KG1 (cell line): ENCODE results near the gene ADM2.
"Not testable (repeated sequence)": the region's sequence is repeated elsewhere in the genome, so short reads cannot be mapped to it uniquely, and the experiment has no call there.

Source experiments
- DNase-seq: peaks from one replicate; lab custom pipeline; 2025; lab: John Stamatoyannopoulos, UW

ADM2 gene

GRCh38 chr22:50481440-50482106 lies at the start of gene ADM2:
TSS of gene ADM2 (plus strand) at chr22:50481543. CDS start at chr22:50481848, 305 bp downstream.
- DNase-seq = no peak

GRCh38 chr22:50432131-50432876 lies 49.0 kb upstream of the ADM2 start:
- DNase-seq = no peak

- DNase-seq = not testable (repeated sequence)
Observed at GRCh38 chr22:50432877-50433510, 48.3 kb upstream of the ADM2 start.

GRCh38 chr22:50434849-50435248 lies 46.5 kb upstream of the ADM2 start:
- DNase-seq = no peak

GRCh38 chr22:50435291-50436014 lies 45.9 kb upstream of the ADM2 start:
- DNase-seq = no peak

GRCh38 chr22:50436015-50436830 lies 45.1 kb upstream of the ADM2 start:
- DNase-seq = no peak

GRCh38 chr22:50436841-50437341 lies 44.5 kb upstream of the ADM2 start:
- no peak for DNase-seq

- no peak for DNase-seq
Observed at GRCh38 chr22:50437511-50438304, 43.6 kb upstream of the ADM2 start.

- no peak for DNase-seq
Observed at GRCh38 chr22:50438305-50439275, 42.8 kb upstream of the ADM2 start.

- DNase-seq = no peak
Observed at GRCh38 chr22:50439314-50439870, 42.0 kb upstream of the ADM2 start.

- no peak for DNase-seq
Observed at GRCh38 chr22:50439871-50440331, 41.4 kb upstream of the ADM2 start.

GRCh38 chr22:50440544-50441249 lies 40.6 kb upstream of the ADM2 start:
- no peak for DNase-seq

- no peak for DNase-seq
Observed at GRCh38 chr22:50441428-50441993, 39.8 kb upstream of the ADM2 start.

- DNase-seq = no peak
Observed at GRCh38 chr22:50443197-50443596, 38.1 kb upstream of the ADM2 start.

- no peak for DNase-seq
Observed at GRCh38 chr22:50443801-50444625, 37.3 kb upstream of the ADM2 start.

GRCh38 chr22:50444663-50445062 lies 36.7 kb upstream of the ADM2 start:
- no peak for DNase-seq
